ENCODE measurements around the gene SMAP1. TPM values are rescaled to one million over a fixed set of nuclear protein-coding genes. Genes with fewer than 3 reads are reported as not detected.

The SMAP1 gene
- total RNA-seq, 6 experiments from 2014 or later = 11.4 to 24.4 (median 21.5) TPM

GRCh38 chr6:70724524-70724923 is 56.8 kb downstream of the SMAP1 start:
- Mint-ChIP-seq H3K4me1 (ENCODE audit: low read depth) (no peaks in the 10 kb centered on the region), H3K4me3 (no peak overlapping the region), H3K27me3 (ENCODE audit: insufficient read depth) (no peaks in the 10 kb centered on the region), H3K9me3 (no peaks in the 10 kb centered on the region), H3K36me3 (ENCODE audit: low read depth) (0 out of 2 replicates have a peak, but pooled peaks cover 4% of the 10 kb centered on the region), H3K27ac (no peak overlapping the region)
- TF ChIP-seq CTCF (IDR thresholded peaks at IDR 0.05) = no peak
- DNase-seq = no peak

GRCh38 chr6:70725817-70726415 is 58.2 kb downstream of the SMAP1 start:
- Mint-ChIP-seq H3K36me3 (ENCODE audit: low read depth) (0 out of 2 replicates have a peak, but pooled peaks cover 4% of the 10 kb centered on the region), H3K4me3 (no peak overlapping the region), H3K27me3 (ENCODE audit: insufficient read depth) (no peaks in the 10 kb centered on the region), H3K9me3 (no peaks in the 10 kb centered on the region), H3K4me1 (ENCODE audit: low read depth) (no peaks in the 10 kb centered on the region), H3K27ac (no peak overlapping the region)
- DNase-seq = no peak
- no peak for TF ChIP-seq CTCF (IDR thresholded peaks at IDR 0.05)

GRCh38 chr6:70734381-70734780 is 66.7 kb downstream of the SMAP1 start:
- Mint-ChIP-seq H3K36me3 (ENCODE audit: low read depth) (no peaks in the 10 kb centered on the region), H3K9me3 (no peaks in the 10 kb centered on the region), H3K4me1 (ENCODE audit: low read depth) (no peaks in the 10 kb centered on the region)

GRCh38 chr6:70734979-70735378 is 67.3 kb downstream of the SMAP1 start:
- no peaks in the 10 kb centered on the region for H3K36me3 Mint-ChIP-seq (ENCODE audit: low read depth)

More at GRCh38 chr6:70734381-70734780, 66.7 kb downstream of the SMAP1 start:
- H3K27ac Mint-ChIP-seq = no peak overlapping the region
- H3K27me3 Mint-ChIP-seq (ENCODE audit: insufficient read depth) = no peaks in the 10 kb centered on the region
- no peak overlapping the region for H3K4me3 Mint-ChIP-seq
- TF ChIP-seq CTCF (IDR thresholded peaks at IDR 0.05) = no peak
- DNase-seq = no peak

GRCh38 chr6:70735513-70735912 is 67.8 kb downstream of the SMAP1 start:
- H3K4me3 Mint-ChIP-seq = no peak overlapping the region
- H3K36me3 Mint-ChIP-seq (ENCODE audit: low read depth) = peaks cover 2% of the 10 kb centered on the region; the same call in 1 of the 2 replicates
- H3K4me1 Mint-ChIP-seq (ENCODE audit: low read depth) = no peaks in the 10 kb centered on the region
- no peak for DNase-seq
- no peak overlapping the region for H3K27ac Mint-ChIP-seq
- H3K27me3 Mint-ChIP-seq (ENCODE audit: insufficient read depth) = no peaks in the 10 kb centered on the region
- H3K9me3 Mint-ChIP-seq = no peaks in the 10 kb centered on the region; the same call in 1 of the 2 replicates
- TF ChIP-seq CTCF (IDR thresholded peaks at IDR 0.05) = no peak

More at GRCh38 chr6:70734979-70735378, 67.3 kb downstream of the SMAP1 start:
- Mint-ChIP-seq H3K27ac (no peak overlapping the region), H3K27me3 (ENCODE audit: insufficient read depth) (no peaks in the 10 kb centered on the region), H3K4me3 (no peak overlapping the region), H3K9me3 (no peaks in the 10 kb centered on the region), H3K4me1 (ENCODE audit: low read depth) (no peaks in the 10 kb centered on the region)
- no peak for DNase-seq
- no peak for TF ChIP-seq CTCF (IDR thresholded peaks at IDR 0.05)
